Measurements from ENCODE around the gene ARHGAP42.

ARHGAP42 gene

GRCh38 chr11:100932474-100933100, 245.5 kb downstream of the ARHGAP42 start:
- TF ChIP-seq CTCF (IDR thresholded peaks at IDR 0.05; ENCODE audit: low read depth, low read length), result 0 out of 2 replicates have a peak, but pooled peaks have one; percentile 3
- Histone ChIP-seq H3K27ac (no peak overlapping the region), H3K4me3 (ENCODE audit: low read depth, low read length) (no peak overlapping the region), H3K9me3 (ENCODE audit: severe bottlenecking) (no peaks in the 10 kb centered on the region), H3K36me3 (peaks cover 3% of the 10 kb centered on the region; the same call in 1 of the 2 replicates), H3K27me3 (ENCODE audit: insufficient read depth, low read depth, severe bottlenecking) (no peaks in the 10 kb centered on the region)
- no peak for DNase-seq

- Histone ChIP-seq H3K27me3 (ENCODE audit: insufficient read depth, low read depth, severe bottlenecking) (no peaks in the 10 kb centered on the region), H3K27ac (no peak overlapping the region), H3K9me3 (ENCODE audit: severe bottlenecking) (no peaks in the 10 kb centered on the region), H3K36me3 (peaks cover 3% of the 10 kb centered on the region; the same call in 1 of the 2 replicates), H3K4me3 (ENCODE audit: low read depth, low read length) (no peak overlapping the region)
- no peak for DNase-seq
- TF ChIP-seq CTCF (IDR thresholded peaks at IDR 0.05; ENCODE audit: low read depth, low read length), result no peak
These were observed 249.7 kb downstream of the ARHGAP42 start for GRCh38 chr11:100936781-100937180.

GRCh38 chr11:100939571-100939970, 252.5 kb downstream of the ARHGAP42 start:
- peaks cover 3% of the 10 kb centered on the region; the same call in 1 of the 2 replicates for H3K36me3 ChIP-seq
- no peak overlapping the region for H3K4me3 ChIP-seq (ENCODE audit: low read depth, low read length)
- DNase-seq, result no peak
- no peaks in the 10 kb centered on the region for H3K27me3 ChIP-seq (ENCODE audit: insufficient read depth, low read depth, severe bottlenecking)
- TF ChIP-seq CTCF (IDR thresholded peaks at IDR 0.05; ENCODE audit: low read depth, low read length), result no peak
- H3K9me3 ChIP-seq (ENCODE audit: severe bottlenecking), result no peaks in the 10 kb centered on the region
- H3K27ac ChIP-seq, result no peak overlapping the region

- no peak for TF ChIP-seq CTCF (IDR thresholded peaks at IDR 0.05; ENCODE audit: low read depth, low read length)
These were observed 253.0 kb downstream of the ARHGAP42 start for GRCh38 chr11:100940111-100940510.

GRCh38 chr11:100941033-100941432, 253.9 kb downstream of the ARHGAP42 start:
- Histone ChIP-seq H3K4me3 (ENCODE audit: low read depth, low read length) (no peak overlapping the region), H3K27me3 (ENCODE audit: insufficient read depth, low read depth, severe bottlenecking) (no peaks in the 10 kb centered on the region), H3K27ac (no peak overlapping the region), H3K36me3 (peaks cover 3% of the 10 kb centered on the region; the same call in 1 of the 2 replicates), H3K9me3 (ENCODE audit: severe bottlenecking) (no peaks in the 10 kb centered on the region)
- DNase-seq, result no peak
- TF ChIP-seq CTCF (IDR thresholded peaks at IDR 0.05; ENCODE audit: low read depth, low read length), result no peak

More at GRCh38 chr11:100940111-100940510, 253.0 kb downstream of the ARHGAP42 start:
- Histone ChIP-seq H3K36me3 (peaks cover 3% of the 10 kb centered on the region; the same call in 1 of the 2 replicates), H3K9me3 (ENCODE audit: severe bottlenecking) (no peaks in the 10 kb centered on the region), H3K27ac (no peak overlapping the region), H3K4me3 (ENCODE audit: low read depth, low read length) (no peak overlapping the region), H3K27me3 (ENCODE audit: insufficient read depth, low read depth, severe bottlenecking) (no peaks in the 10 kb centered on the region)
- no peak for DNase-seq

- no peak for DNase-seq
- Histone ChIP-seq H3K9me3 (ENCODE audit: severe bottlenecking) (no peaks in the 10 kb centered on the region), H3K4me3 (ENCODE audit: low read depth, low read length) (no peak overlapping the region), H3K27me3 (ENCODE audit: insufficient read depth, low read depth, severe bottlenecking) (no peaks in the 10 kb centered on the region), H3K27ac (no peak overlapping the region), H3K36me3 (no peaks in the 10 kb centered on the region)
- TF ChIP-seq CTCF (IDR thresholded peaks at IDR 0.05; ENCODE audit: low read depth, low read length), result no peak
These were observed 254.9 kb downstream of the ARHGAP42 start for GRCh38 chr11:100942016-100942415.
